Endodermal cell (in vitro differentiated cells): ENCODE data around the gene RIMKLB. TPM values are rescaled to one million over a fixed set of nuclear protein-coding genes. Genes with fewer than 3 reads are reported as not detected.
A peak's percentile ranks its signal among the peaks of the same experiment; 100 is the strongest.

ENCODE experiments used
- DNase-seq: peaks from one replicate; pipeline ENCODE4 v3.0.0-alpha.2; 2017
- H3K27ac ChIP-seq: 2 replicates; pipeline ENCODE4 v1.5.1; 2013; ENCODE audit warnings: mild to moderate bottlenecking, low read depth, low read length, moderate library complexity
- H3K27me3 ChIP-seq: 2 replicates; pipeline ENCODE4 v1.6.1; 2013; ENCODE audit warnings: mild to moderate bottlenecking, low read length, moderate library complexity; ENCODE audit not compliant: insufficient read depth, control insufficient read depth, poor library complexity, severe bottlenecking
- H3K36me3 ChIP-seq: 2 replicates; pipeline ENCODE4 v1.7.0; 2013; ENCODE audit warnings: mild to moderate bottlenecking, low read length, moderate library complexity; ENCODE audit not compliant: control insufficient read depth, insufficient read depth
- H3K4me1 ChIP-seq: one replicate; pipeline ENCODE4 v1.7.0; 2013; ENCODE audit warnings: low read length; ENCODE audit not compliant: control insufficient read depth, insufficient read depth
- H3K4me3 ChIP-seq: 2 replicates; pipeline ENCODE4 v1.5.1; 2013; ENCODE audit warnings: mild to moderate bottlenecking, low read length, moderate library complexity
- H3K9ac ChIP-seq: 2 replicates; pipeline ENCODE4 v1.6.1; 2013; ENCODE audit warnings: mild to moderate bottlenecking, low read length, moderate library complexity; ENCODE audit not compliant: poor library complexity, severe bottlenecking; ENCODE audit errors: extremely low read depth
- H3K9me3 ChIP-seq: 2 replicates; pipeline ENCODE4 v1.6.1; 2013; ENCODE audit warnings: mild to moderate bottlenecking, low read length, moderate library complexity; ENCODE audit not compliant: control insufficient read depth
- H3K27ac Mint-ChIP-seq: 2 replicates; pipeline ENCODE4 v1.8.0; 2020; ENCODE audit warnings: mixed read lengths
- H3K27me3 Mint-ChIP-seq: 2 replicates; pipeline ENCODE4 v1.8.0; 2021; ENCODE audit warnings: mild to moderate bottlenecking, mixed read lengths; ENCODE audit not compliant: insufficient read depth
- H3K36me3 Mint-ChIP-seq: 2 replicates; pipeline ENCODE4 v1.8.0; 2020; ENCODE audit warnings: low read depth, mixed read lengths
- H3K4me1 Mint-ChIP-seq: 2 replicates; pipeline ENCODE4 v1.8.0; 2020; ENCODE audit warnings: mixed read lengths
- H3K4me3 Mint-ChIP-seq: 2 replicates; pipeline ENCODE4 v1.8.0; 2020; ENCODE audit warnings: mild to moderate bottlenecking, moderate library complexity, mixed read lengths
- H3K9me3 Mint-ChIP-seq: 2 replicates; pipeline ENCODE4 v1.8.0; 2020; ENCODE audit warnings: mild to moderate bottlenecking, mixed read lengths
- WGBS, 2 experiments: methylation state at CpG; one replicate each; pipeline versions ENCODE4 v1.1.5 to v1.1.7; 2013; ENCODE audit warnings: missing lambda C conversion rate in 2 of 2, mixed read lengths in 1 of 2; ENCODE audit not compliant: insufficient coverage in 1 of 2, insufficient read length in 1 of 2; 5-methylcytosine and 5-hydroxymethylcytosine counted together
- total RNA-seq, 2 donors: library from RNA; stranded (reverse); fragmentation: NEBNext Ultra II Directional in 1 of 2; extraction: Animal tissue kit (Norgen Biotek cat#: 25700) in 1 of 2; gene quantifications; 2 replicates in 1 of 2; 3 replicates in 1 of 2; pipeline ENCODE4 v1.2.1, GENCODE V29; 2021
- TF ChIP-seq, protein P1 (sequence below): fragments of 200-600 bp; sonication (generic); conservative IDR thresholded peaks from 2 replicates; pipeline ENCODE4 v1.5.0; 2021; ENCODE audit warnings: antibody characterized with exemption, mild to moderate bottlenecking

RIMKLB gene
- total RNA-seq, 2 donors from 2014 or later: 85.3 to 180 TPM

- H3K4me1 ChIP-seq: no peaks in the 10 kb centered on the region
- DNase-seq: no peak
- no peaks in the 10 kb centered on the region for H3K36me3 ChIP-seq
- no peaks in the 10 kb centered on the region for H3K9me3 ChIP-seq
- no peak overlapping the region for H3K4me3 ChIP-seq
- H3K4me3 Mint-ChIP-seq: no peak overlapping the region
- H3K27me3 Mint-ChIP-seq: no peaks in the 10 kb centered on the region
- peak overlapping the region; percentile 22 for H3K27ac Mint-ChIP-seq
- TF ChIP-seq, protein P1, sequence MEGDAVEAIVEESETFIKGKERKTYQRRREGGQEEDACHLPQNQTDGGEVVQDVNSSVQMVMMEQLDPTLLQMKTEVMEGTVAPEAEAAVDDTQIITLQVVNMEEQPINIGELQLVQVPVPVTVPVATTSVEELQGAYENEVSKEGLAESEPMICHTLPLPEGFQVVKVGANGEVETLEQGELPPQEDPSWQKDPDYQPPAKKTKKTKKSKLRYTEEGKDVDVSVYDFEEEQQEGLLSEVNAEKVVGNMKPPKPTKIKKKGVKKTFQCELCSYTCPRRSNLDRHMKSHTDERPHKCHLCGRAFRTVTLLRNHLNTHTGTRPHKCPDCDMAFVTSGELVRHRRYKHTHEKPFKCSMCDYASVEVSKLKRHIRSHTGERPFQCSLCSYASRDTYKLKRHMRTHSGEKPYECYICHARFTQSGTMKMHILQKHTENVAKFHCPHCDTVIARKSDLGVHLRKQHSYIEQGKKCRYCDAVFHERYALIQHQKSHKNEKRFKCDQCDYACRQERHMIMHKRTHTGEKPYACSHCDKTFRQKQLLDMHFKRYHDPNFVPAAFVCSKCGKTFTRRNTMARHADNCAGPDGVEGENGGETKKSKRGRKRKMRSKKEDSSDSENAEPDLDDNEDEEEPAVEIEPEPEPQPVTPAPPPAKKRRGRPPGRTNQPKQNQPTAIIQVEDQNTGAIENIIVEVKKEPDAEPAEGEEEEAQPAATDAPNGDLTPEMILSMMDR: no peak
- peaks cover 10% of the 10 kb centered on the region for H3K9me3 Mint-ChIP-seq
- peaks cover 20% of the 10 kb centered on the region for H3K4me1 Mint-ChIP-seq
- no peak overlapping the region for H3K27ac ChIP-seq
- no peaks in the 10 kb centered on the region for H3K27me3 ChIP-seq
- H3K9ac ChIP-seq: no peak overlapping the region
- 70 to 89% methylated on average over 2 to 3 of the region's 3 CpGs for WGBS, 2 experiments
- no peaks in the 10 kb centered on the region for H3K36me3 Mint-ChIP-seq
These were observed 22.2 kb upstream of the RIMKLB start for GRCh38 chr12:8675591-8676036.

DNA sequence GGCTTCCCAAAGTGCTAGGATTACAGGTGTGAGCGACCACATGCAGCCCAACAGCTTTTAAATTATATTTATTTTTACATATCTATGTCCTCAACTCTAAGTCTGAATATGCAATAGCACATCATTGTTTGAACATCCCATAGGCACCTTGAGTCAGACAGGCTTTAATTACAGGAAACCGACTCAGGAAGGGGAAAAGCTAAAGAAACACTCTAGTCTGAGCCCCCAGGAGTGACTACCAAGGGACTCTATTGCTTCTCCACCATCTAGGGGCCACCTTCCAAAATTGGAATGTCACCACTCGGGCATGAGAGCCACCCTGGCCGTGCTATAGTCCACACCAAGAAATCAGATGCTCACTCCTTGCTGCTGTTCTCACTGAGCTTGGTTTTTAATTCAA, 21.1 kb upstream of the RIMKLB start:
- no peaks in the 10 kb centered on the region for H3K36me3 Mint-ChIP-seq
- Histone ChIP-seq H3K36me3 (no peaks in the 10 kb centered on the region), H3K9me3 (no peaks in the 10 kb centered on the region), H3K27me3 (no peaks in the 10 kb centered on the region), H3K4me1 (peaks cover 8% of the 10 kb centered on the region), H3K27ac (no peak overlapping the region), H3K4me3 (no peak overlapping the region), H3K9ac (no peak overlapping the region)
- WGBS, 2 experiments: 95 to 100% methylated on average over 1 to 4 of the region's 4 CpGs
- no peaks in the 10 kb centered on the region for H3K27me3 Mint-ChIP-seq
- peaks cover 6% of the 10 kb centered on the region for H3K9me3 Mint-ChIP-seq
- no peak overlapping the region for H3K27ac Mint-ChIP-seq
- DNase-seq: no peak
- no peak overlapping the region for H3K4me3 Mint-ChIP-seq
- peaks cover 31% of the 10 kb centered on the region for H3K4me1 Mint-ChIP-seq
- TF ChIP-seq, protein P1: no peak

DNA sequence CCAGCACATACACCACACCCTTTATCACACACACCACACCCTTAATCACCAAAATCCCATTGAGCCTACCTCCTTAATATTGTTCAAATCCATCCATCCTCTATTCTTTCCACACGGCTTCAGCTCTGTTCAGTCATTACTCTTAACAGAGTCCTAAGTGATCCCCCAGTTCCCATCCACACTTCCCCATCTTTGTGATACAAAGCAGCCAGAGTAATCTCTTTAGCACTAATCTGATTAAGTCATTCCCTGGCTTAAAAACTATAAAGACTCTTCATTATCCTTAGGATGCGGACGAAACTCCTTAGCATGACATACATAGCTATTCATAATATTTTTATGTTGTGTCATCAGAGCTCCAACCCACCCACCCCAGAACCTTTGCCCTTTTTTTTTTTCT, 20.4 kb upstream of the RIMKLB start:
- H3K9me3 ChIP-seq: no peaks in the 10 kb centered on the region
- no peak overlapping the region for H3K4me3 Mint-ChIP-seq
- no peak for DNase-seq
- H3K4me1 Mint-ChIP-seq: peaks cover 34% of the 10 kb centered on the region
- H3K36me3 Mint-ChIP-seq: no peaks in the 10 kb centered on the region
- H3K27ac Mint-ChIP-seq: no peak overlapping the region
- H3K9ac ChIP-seq: no peak overlapping the region
- no peaks in the 10 kb centered on the region for H3K27me3 ChIP-seq
- no peaks in the 10 kb centered on the region for H3K36me3 ChIP-seq
- no peak overlapping the region for H3K4me3 ChIP-seq
- TF ChIP-seq, protein P1: no peak
- WGBS, 2 experiments: 88 to 90% methylated on average over 1 to 3 of the region's 3 CpGs
- peaks cover 10% of the 10 kb centered on the region for H3K4me1 ChIP-seq
- no peaks in the 10 kb centered on the region for H3K27me3 Mint-ChIP-seq
- peaks cover under 1% of the 10 kb centered on the region for H3K9me3 Mint-ChIP-seq
- H3K27ac ChIP-seq: no peak overlapping the region
